ENCODE results near the gene IFI6. TPM values are rescaled to one million over a fixed set of nuclear protein-coding genes. Genes with fewer than 3 reads are reported as not detected.

The IFI6 gene
- total RNA-seq, 1 donor from 2014 or later, result 774 TPM

DNA sequence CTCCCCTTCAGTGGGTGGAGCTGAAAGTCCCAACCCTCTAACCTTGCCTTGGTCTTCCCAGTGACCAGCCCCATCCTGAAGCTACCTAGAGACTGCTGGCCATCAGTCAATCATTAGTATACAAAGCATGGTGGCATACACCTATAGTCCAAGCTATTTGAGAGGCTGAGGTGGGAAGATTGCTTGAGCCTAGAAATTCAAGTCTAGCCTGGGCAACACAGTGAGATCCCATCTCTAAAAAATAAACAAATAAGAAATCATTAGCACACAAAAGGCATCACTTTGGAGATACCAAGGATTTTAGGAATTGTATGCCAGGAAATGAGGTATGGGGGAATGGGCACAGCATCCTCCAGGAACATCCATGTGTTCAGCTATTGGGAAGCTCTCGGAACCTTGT lies 4.4 kb upstream of the IFI6 start:
- no peak for DNase-seq (ENCODE audit: low read depth)

DNA sequence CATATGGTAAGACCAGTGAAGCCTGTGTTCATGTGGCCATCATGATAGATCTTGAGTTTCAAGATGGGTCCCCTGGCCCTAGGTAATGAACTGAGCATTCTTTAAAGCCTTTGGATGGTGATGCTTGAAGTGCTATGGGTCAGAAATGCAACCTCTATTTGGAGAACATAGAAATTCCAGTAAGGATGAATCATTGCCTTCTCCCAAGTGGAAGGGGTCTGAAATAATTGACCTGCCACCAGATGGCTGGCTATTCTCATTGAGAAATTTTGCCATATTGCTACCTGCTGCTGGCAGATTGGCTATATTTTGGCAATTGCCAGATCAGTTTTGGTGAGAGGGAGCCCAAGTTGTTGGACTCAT lies 739 bp upstream of the IFI6 start:
- no peak for DNase-seq (ENCODE audit: low read depth)

DNA sequence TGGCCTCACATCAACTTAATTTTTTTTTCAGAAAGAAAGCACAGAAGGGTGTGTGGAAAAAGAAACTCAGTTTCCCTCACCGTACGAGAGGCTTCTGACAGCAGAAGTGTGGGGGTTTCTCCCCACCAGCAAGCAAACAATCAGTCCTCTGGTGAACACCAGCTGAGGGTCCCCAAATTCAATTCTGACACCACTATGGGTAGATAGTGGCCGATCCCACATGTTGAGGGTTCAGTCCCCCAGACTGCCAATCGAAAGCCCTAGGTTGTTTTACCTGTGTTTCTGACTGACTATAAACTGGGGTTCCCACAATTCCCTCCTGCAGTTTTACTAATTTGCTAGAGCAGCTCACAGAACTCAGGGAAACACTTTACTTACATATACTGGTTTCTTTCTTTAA lies 2.1 kb downstream of the IFI6 start:
- DNase-seq (ENCODE audit: low read depth), result no peak

DNA sequence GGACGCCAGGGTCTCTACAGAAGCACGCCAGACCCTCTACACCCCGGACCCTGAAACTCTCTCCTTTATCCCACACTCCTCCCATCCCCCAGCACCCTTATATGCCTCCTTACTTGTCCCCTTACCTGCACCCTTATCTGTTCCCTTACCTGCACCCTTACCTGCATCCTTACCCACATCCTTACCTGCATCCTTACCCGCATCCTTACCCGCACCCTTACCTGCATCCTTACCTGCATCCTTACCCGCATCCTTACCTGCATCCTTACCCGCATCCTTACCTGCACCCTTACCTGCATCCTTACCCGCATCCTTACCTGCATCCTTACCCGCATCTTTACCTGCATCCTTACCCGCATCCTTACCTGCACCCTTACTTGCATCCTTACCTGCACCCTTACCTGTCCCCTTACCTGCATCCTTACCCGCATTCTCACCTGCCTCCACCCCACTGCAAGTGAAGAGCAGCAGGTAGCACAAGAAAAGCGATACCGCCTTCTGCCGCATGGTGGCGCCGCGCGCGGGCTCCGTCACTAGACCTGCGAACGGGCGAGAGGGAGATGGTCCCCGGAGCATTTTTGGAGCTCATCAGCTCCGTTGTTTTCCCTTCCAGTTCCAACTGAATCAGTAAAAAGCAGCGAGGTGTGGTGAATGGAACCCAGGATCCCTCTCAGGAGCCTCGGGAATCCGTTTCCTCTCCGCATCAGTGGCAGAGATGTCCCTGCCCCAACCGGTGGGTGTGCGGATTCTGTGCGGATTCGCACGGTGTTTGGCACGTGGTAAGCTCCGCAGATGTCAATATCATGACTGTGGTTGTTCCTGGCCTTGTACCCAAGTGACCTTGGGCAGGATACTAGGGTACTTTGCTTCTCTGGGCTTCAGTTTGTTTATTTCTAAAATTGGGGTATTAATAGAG lies 2.9 kb downstream of the IFI6 start:
- peak; percentile 64 for DNase-seq (ENCODE audit: low read depth)

DNA sequence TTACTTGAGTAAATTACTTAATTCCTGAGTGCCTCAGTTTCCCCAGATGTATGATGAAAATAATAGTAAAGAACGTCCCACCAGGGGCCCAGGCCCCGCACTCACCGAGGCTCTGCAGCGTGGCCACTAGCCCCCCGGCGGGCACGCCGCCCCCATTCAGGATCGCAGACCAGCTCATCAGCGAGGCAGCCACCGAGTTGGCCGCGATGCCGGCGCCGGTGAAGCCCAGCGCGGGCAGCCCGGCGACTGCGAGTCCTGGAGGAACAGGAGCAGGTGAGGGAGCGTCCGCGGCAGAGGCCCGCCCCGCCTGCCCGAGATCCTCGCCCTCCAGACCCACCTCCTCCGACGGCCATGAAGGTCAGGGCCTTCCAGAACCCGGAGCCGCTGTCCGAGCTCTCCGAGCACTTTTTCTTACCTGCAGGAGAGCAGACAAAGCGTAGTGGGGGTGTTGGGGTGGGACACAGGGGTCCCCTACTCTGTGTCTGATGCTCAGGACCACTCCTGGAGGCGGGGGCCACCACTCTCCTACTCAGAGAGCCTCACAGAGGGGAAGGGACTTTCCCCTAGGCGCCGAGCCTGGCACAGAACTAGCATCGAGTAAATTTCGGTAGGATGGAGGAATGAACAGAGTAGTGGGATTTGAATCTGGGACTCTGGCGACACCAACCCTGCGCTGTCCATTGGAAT lies 3.7 kb downstream of the IFI6 start:
- DNase-seq (ENCODE audit: low read depth), result no peak

DNA sequence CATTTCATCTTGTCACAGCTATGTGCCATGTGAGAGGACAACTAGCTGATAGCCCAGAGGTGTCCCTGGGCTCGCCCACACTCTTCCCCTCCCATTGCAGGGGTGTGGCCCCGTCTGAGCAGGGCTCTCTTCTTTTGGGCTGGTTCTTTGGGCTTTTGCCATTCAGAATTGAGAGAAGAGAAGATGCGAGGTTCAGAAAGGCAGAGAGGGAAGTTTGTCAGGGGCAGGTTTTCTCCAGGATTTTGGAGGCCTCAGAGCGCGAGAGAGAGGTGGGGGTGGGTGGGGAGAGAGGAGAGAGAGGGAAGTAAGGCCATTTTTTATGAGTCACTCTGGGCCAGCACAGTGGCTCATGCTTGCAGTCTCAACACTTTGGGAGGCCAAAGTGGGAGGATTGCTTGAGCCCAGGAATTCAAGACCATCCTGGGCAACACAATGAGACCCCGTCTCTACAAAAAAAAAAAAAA lies 5.2 kb downstream of the IFI6 start:
- no peak for DNase-seq (ENCODE audit: low read depth)

DNA sequence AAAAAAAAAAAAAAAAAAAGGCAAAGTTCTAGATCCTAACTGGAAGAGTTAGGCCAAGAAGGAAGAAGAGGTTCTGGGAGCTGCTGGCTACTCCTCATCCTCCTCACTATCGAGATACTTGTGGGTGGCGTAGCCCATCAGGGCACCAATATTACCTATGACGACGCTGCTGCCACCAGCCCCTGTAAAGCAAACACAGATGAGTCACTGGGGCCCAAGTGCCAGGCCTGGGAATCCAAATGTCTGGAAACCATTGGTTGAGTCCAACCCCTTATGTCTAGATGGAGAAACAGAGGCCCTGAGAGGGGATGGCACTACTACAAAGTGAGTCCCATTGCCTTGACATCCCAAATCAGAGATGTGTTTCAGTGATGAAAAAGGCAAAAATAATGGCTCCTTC lies 5.7 kb downstream of the IFI6 start:
- DNase-seq (ENCODE audit: low read depth), result no peak

DNA sequence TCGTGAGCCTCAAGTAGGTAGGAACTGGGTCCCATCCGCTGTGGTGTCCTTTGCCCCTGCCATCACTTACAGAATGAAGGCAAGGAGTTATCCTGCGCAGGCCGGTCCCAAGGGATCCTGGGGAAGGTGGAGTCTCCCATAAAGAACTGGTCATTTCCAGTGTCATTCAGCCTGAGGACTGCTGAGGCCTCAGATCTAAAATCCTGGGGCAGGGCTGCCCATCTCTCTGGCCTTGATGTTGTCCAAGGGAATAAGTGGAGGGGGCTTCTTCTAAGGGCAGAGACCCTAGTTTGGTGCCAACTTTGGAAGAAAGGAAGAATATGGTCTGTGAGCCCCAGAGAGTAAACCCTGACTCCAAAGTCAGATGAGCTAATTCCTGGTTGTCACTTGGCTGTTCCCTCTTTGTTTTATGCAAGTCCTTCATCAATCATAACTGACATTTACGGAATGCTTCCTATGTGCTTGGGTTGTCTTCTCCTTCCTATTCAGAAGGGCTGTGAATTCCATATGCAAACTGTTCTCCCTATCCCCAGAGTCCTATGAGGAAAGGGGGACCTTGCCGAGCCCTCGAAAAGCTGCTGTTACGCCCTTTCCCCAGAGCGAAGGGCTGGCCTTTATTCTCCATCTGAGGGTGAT lies 6.9 kb downstream of the IFI6 start:
- no peak for DNase-seq (ENCODE audit: low read depth)

DNA sequence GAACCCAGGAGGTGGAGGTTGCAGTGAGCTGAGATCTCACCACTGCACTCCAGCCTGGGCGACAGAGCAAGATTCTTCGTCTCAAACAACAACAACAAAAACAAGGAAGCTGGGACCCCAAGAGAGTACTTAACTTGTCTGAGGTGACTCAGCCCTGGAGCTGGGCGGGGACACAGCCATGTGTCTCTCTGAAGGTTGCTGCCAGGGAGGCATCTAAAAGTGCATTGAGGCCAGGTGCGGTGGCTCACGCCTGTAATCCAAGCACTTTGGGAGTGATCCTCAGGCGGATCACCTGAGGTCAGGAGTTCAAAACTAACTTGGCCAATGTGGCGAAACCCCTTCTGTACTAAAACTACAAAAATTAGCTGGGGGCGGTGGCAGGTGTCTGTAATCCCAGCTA lies 7.7 kb downstream of the IFI6 start:
- no peak for DNase-seq (ENCODE audit: low read depth)

DNA sequence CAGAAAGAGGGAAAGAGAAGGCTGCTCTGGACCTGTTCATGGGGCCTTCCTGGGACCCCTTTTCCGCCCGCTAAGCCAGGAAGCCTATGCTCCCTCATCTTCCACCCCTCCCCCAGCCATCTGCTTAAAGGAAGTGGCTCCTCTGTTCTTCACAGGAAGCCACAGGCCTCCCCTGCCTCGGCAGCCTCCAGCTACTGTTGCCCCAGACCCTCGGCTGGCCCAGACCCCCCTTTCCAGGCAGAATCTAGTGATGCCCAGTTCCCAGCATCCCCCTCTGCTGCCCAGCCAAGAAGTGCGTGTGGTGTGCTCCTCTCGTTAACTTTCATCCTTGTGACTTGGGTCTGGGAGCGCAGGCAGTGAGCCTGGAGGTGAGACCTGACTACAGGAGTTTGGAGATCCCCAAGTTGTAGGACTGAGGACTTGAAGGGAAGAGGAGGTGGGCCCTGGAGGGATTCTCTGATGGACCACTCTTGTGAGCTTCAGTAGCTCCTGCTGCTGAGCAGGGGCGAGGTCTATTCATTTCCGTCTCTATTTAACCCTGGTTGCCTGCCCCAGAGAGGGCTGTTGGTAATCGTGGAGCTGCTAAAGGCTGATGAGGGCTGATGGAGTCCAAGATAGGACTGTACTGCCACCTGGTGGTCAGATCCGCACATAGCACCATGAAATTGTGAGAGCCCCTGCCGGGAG lies 9.1 kb downstream of the IFI6 start:
- DNase-seq (ENCODE audit: low read depth), result peak; percentile 92

DNA sequence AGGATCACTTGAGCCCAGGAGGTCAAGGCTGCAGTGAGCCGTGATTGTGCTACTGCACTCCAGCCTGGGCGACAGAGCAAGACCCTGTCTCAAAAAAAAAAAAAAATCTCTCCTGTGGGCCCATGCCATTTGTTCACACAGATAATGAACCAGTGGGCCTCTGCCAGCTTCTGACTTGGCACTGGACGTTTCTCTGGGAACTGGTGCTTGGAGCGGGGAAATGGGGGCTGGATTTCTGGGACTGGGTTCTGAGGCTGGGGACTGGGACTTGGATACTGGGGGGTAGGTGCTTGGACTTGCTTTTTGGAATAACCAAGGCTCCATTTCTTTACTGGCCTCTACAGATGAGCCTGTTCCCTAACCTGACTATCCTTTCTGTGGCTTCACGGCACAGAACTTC lies 9.7 kb downstream of the IFI6 start:
- DNase-seq (ENCODE audit: low read depth), result no peak

DNA sequence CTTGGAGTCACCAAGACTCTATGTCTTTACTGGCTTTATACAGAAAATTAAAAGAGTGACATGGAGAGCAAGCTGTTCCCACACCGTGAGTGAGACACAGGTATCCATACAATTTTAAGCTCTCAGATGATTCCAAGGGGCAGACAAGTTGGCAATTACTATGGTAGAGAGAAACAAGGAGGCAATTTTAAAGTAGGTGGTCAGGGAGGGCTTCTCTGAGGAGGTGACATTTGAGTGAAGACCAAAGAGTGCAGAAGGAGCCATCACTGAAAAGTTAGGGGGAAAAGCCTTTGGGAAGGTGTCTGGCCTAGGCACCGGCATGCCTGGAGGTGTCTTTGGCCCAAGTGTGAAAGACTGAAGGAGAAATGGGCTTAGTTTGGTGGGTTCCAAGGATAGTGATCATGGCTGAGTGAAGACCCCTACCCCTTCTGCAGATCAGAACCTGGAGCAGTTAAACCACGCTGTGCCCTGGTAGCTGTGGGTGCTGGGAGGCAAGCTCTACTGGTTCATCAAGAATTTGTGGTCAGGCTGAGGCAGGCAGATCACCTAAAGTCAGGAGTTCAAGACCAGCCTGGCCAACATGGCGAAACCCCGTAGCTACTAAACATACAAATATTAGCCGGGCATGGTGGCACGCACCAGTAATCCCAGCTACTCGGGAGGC lies 10.4 kb downstream of the IFI6 start:
- no peak for DNase-seq (ENCODE audit: low read depth)

DNA sequence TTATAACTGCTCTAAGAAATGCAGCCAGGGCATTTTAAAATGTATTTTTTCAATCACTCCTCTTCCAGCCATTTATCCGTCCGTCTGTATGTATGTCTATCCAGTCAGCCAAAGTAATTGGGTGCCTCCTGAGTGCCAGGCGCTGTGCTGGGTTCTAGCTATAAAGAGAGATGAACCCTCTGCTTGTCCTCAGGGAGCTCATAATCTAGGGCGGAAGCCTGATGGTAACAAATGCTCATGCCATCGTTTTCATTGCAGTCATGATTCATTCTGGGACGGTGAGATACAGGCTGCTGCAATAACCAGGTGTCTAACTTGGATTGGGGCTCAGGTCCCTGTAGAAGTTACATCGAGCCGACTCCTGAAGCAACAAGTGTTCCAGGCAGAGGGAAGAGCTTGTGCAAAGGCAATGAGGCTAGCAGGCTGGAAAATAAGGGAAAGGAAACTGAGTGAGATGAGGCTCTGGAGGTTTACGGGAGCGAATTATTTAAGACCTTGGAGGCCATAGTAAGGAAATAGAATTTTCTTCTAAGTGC lies 11.6 kb downstream of the IFI6 start:
- DNase-seq (ENCODE audit: low read depth), result no peak

DNA sequence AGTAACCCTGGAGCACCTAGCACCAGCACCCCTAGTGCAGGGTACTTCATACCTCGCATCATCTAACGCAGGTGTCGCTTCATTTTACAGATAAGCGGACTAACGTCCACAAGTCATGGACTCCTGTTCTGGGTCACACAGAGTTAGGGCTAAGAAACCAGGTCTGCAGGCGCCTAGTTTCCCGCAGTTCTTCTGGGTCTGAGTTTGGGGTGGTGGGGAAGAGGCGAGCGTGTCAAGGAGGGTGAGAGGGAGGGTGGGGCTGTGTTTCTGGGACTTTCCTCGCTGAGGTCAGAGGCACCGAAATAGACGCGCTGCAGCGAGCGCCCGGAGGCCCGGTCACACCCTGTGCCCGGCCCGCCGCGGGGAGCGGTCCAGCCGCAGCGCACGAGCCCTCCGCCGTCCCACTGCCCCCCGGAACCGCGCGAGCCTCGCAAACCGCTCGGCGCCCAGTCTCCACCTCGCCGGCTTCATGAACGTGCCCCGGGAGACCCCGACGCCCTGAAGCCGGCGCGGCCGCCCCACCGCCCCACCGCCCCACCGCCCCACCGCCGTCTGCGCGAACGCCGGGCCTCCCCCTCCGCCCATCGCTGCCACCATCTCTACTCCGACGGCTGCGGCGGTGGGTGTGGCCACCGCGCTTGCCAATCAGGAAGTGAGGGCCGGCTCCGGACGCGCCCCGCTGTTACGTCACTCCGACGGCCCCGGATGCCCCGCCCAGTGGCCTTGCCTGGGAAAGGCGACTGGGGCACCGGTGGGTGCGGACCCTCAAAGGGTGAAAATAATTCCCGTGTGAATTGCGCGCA lies 12.3 kb downstream of the IFI6 start:
- peak; percentile 92 for DNase-seq (ENCODE audit: low read depth)

DNA sequence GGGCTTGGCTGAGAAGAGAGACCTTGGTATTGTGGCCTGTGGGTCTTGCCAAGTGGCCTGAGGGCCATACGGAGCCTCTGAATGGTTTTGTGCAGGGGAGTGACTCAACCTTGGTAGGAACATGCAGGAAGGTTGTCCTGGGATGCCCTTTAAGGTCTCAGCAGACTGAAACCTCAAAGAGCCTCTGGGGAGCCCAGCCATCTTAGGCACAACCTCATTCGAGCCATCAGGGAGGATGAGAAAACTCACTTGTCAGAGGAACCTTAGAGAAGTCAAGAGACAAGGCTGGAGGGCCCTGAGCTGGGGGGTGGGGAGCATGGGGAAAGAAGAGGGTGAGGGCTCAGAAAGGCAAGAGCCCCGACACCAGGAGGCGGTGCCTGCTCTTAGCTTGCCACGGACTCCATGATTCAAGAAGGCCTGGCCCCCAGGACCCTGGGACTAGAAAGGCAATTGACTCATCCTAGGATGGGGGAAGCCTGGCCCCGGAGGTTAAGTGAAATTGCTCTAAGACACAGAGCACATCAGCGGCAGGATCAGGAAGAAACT lies 13.0 kb downstream of the IFI6 start:
- peak; percentile 99 for DNase-seq (ENCODE audit: low read depth)

DNA sequence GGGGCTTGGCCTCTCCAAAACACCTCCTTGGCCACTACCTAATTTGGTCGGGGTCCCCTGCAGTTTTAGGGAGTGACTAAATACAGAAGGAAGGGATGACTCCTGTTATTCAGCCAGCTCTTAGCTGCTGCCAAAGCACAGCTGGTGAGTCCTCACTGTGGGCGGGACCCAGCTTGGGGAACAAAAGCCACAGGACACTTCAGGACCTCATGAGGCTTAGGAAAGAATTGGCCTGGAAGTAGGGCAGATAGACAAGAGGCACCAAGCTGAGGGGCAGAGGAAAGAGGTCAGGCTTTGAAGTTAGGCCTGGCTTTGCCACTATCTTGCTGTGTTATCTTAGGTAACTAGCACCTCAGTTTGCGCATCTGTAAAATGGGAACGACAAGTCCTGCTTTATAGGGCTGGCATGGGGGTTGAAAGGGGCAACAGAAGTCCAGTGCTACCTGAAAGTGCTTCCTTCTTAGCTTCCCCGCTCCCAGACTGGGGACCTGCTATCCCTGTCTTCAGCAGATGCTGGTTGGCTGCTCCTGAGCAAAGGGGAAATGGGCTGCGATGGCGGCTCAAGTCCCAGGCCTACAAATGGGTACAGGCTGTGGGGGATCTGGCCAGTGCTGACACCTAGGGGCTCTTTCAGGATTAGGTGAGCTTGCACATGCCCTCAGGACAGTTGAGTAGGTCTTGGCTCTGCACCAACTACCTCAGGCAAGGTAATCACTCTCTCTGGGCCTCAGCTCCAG lies 15.7 kb downstream of the IFI6 start:
- DNase-seq (ENCODE audit: low read depth), result peak; percentile 96

DNA sequence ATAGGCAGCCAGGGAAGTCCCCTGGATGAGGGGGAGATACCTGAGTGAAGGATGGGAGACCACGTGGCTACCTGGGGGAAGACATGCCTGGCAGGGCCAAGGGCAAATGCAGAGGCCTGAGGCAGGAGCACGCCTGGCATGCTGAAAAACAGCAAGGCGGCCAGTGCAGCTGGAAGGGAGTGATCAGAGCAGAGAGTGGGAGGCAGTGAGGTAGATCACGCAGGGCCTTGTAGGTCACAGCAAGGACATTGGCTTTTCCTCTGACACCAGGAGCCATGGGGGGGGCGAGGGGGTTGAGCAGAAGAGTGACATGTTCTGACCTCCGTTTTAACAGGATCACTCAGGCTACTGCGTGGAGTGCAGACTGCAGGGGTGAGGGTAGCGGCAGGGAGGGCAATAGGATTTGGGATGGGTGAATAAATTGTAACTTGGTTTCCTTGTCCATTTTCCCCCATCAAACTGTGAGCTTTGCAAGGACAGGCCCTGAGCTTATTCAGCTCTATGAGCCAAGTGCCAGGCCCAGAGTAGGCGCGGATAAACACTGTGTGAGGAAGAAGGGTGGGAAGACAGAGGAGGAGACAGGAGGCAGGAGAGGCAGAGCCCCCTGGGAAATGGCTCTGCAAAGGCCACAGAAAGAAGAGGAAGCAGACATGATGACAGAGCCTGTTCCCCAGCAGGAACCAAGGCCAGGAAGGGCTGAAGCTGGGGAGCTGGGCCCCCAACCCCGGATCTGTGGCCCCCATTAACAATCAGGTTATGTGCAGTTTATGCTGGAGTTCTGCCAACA lies 16.6 kb downstream of the IFI6 start:
- DNase-seq (ENCODE audit: low read depth), result no peak
